Psoas muscle (tissue), 8 donors: ENCODE measurements around the gene DLG5. TPM values are rescaled to one million over a fixed set of nuclear protein-coding genes. Genes with fewer than 3 reads are reported as not detected.

Experiments
- ATAC-seq, 4 donors: fragments of 200-7000 bp; cut with Tn5 transposase; one replicate each; pipeline ENCODE4 v1.9.1; 2020; ENCODE audit warnings: moderate library complexity in 3 of 4, mild to moderate bottlenecking in 2 of 4
- DNase-seq, 2 donors: peaks; one replicate each; pipeline ENCODE4 v3.0.0-alpha.2; 2020
- H3K27ac ChIP-seq: fragments of 200-600 bp; one replicate; pipeline ENCODE4 v1.8.0; 2022
- H3K27me3 ChIP-seq, 3 donors: fragments of 200-600 bp in 1 of 3; one replicate each; pipeline versions ENCODE4 v1.6.1 to v1.8.0; 2013 to 2022; ENCODE audit warnings: low read length in 2 of 3, mild to moderate bottlenecking in 2 of 3, moderate library complexity in 1 of 3; ENCODE audit not compliant: insufficient read depth in 3 of 3
- H3K36me3 ChIP-seq, 2 donors: fragments of 200-600 bp in 1 of 2; one replicate each; pipeline versions ENCODE4 v1.6.1 to v1.8.0; 2013 to 2022; ENCODE audit warnings: low read depth in 1 of 2, mild to moderate bottlenecking in 1 of 2, moderate library complexity in 1 of 2; ENCODE audit not compliant: insufficient read depth in 1 of 2
- H3K4me1 ChIP-seq: fragments of 200-600 bp; one replicate; pipeline ENCODE4 v1.8.0; 2022
- H3K4me3 ChIP-seq: fragments of 200-600 bp; one replicate; pipeline ENCODE4 v1.8.0; 2022; ENCODE audit warnings: mild to moderate bottlenecking
- H3K9me3 ChIP-seq: fragments of 200-600 bp; one replicate; pipeline ENCODE4 v1.8.0; 2022
- CTCF ChIP-seq: fragments of 200-600 bp; IDR thresholded peaks from one replicate; pipeline ENCODE4 v1.8.0; 2022; ENCODE audit warnings: antibody characterized with exemption
- WGBS, 3 donors: extraction: QIAGEN DNeasy Blood & Tissue Kit; methylation state at CpG; one replicate each; pipeline versions ENCODE4 v1.1.6 to v1.1.7; 2013; 5-methylcytosine and 5-hydroxymethylcytosine counted together
- intact Hi-C, 2 donors: fragments of 100-400 bp; cut with DNase I; formaldehyde crosslinking; loops; one replicate each; pipeline versions ENCODE4 v1.11.0 to v1.14.2; 2022
- polyA plus RNA-seq, 3 donors: library from polyadenylated mRNA; stranded (reverse); fragments of 200-250 nt; gene quantifications; one replicate each; pipeline ENCODE4 v1.2.3, GENCODE V29; 2013
- total RNA-seq, 4 donors: library from RNA; stranded (reverse); fragmentation: NEBNext Ultra II Directional in 2 of 4; extraction: Animal tissue kit (Norgen Biotek cat#: 25700) in 2 of 4; gene quantifications; one replicate each; pipeline versions ENCODE4 v1.2.1 to v1.2.4, GENCODE V29; 2021 to 2023
- donor health status: healthy with polysubstance abuse.
- donor health status: DM: no; HTN: no; CAD: no; lungs with moderate emphysema.
- donor health status: Bipolar disorder and iron deficiency.
- donor health status: healthy.
- donor health status: DM: yes; HTN: yes; CAD: no.
- donor health status: DM: no; HTN: no; CAD: no.
- donor health status: DM: no; HTN: no; CAD: no.
- donor health status: DM: yes; HTN: yes; CAD: no.

Gene DLG5
- total and polyA plus RNA-seq, 7 donors: 10.2 to 62.9 (median 36.9) TPM

- no peak overlapping the region for H3K27ac ChIP-seq
- no peaks in the 10 kb centered on the region for H3K27me3 ChIP-seq
- 96 to 97% (median 96%) methylated on average over 6 of the region's 6 CpGs for WGBS, 3 donors
- ATAC-seq (no peak), DNase-seq (no peak)
- H3K9me3 ChIP-seq: no peaks in the 10 kb centered on the region
- intact Hi-C loops: no loop called here
- H3K4me3 ChIP-seq: no peak overlapping the region
- H3K36me3 ChIP-seq: peaks cover 0 to 62% of the 10 kb centered on the region in 2 donors
- no peak for TF ChIP-seq CTCF
- H3K4me1 ChIP-seq: no peaks in the 10 kb centered on the region
These were observed 72.4 kb downstream of the DLG5 start for GRCh38 chr10:77854115-77854514.

- H3K4me1 ChIP-seq: no peaks in the 10 kb centered on the region
- peaks cover 0 to 64% of the 10 kb centered on the region in 2 donors for H3K36me3 ChIP-seq
- no peak overlapping the region for H3K27ac ChIP-seq
- H3K27me3 ChIP-seq: no peaks in the 10 kb centered on the region
- no peak overlapping the region for H3K4me3 ChIP-seq
- H3K9me3 ChIP-seq: no peaks in the 10 kb centered on the region
- no peak for TF ChIP-seq CTCF
- ATAC-seq (no peak), DNase-seq (no peak)
- 97 to 98% (median 98%) methylated on average over 16 of the region's 16 CpGs for WGBS, 3 donors
- intact Hi-C loops: no loop called here
These were observed 73.3 kb downstream of the DLG5 start for GRCh38 chr10:77853256-77853655.

- Histone ChIP-seq H3K36me3 (peaks cover 0 to 61% of the 10 kb centered on the region in 2 donors), H3K27ac (no peak overlapping the region), H3K9me3 (no peaks in the 10 kb centered on the region), H3K4me1 (peaks cover 7% of the 10 kb centered on the region), H3K4me3 (no peak overlapping the region), H3K27me3 (no peaks in the 10 kb centered on the region)
- TF ChIP-seq CTCF: no peak
- 88 to 94% (median 90%) methylated on average over 17 of the region's 17 CpGs for WGBS, 3 donors
- ATAC-seq: no peak
- intact Hi-C loops: no loop called here
- no peak for DNase-seq
These were observed 75.8 kb downstream of the DLG5 start for GRCh38 chr10:77850620-77851231.

- TF ChIP-seq CTCF: no peak
- peaks cover 0 to 58% of the 10 kb centered on the region in 2 donors for H3K36me3 ChIP-seq
- H3K27ac ChIP-seq: no peak overlapping the region
- 74 to 80% (median 76%) methylated on average over 9 to 12 of the region's 12 CpGs for WGBS, 3 donors
- peaks cover 7% of the 10 kb centered on the region for H3K4me1 ChIP-seq
- intact Hi-C loops: loop anchor here (5.0 kb wide), 2 partner anchors 78 to 153 kb away; partner anchors contain the start of gene DLG5 (in 1 of the 2)
- ATAC-seq (no peak), DNase-seq (no peak)
- H3K9me3 ChIP-seq: no peaks in the 10 kb centered on the region
- no peak overlapping the region for H3K4me3 ChIP-seq
- no peaks in the 10 kb centered on the region for H3K27me3 ChIP-seq
These were observed 77.4 kb downstream of the DLG5 start for GRCh38 chr10:77849039-77849664.
